Astrocyte of the cerebellum (primary cell): ENCODE data around the gene BRF1.

ENCODE experiments used
- DNase-seq: peaks from one replicate; pipeline ENCODE4 v3.0.0-alpha.2; 2011; ENCODE audit warnings: low read depth
- H3K4me3 ChIP-seq: 2 replicates; pipeline ENCODE4 v1.5.1; 2011; ENCODE audit warnings: mild to moderate bottlenecking, low read depth, low read length, moderate library complexity
- CTCF ChIP-seq: IDR thresholded peaks from 2 replicates; pipeline ENCODE4 v1.5.1; 2012; ENCODE audit warnings: low read length, low read depth, moderate library complexity, mild to moderate bottlenecking; ENCODE audit errors: missing control alignments
- in situ Hi-C: cut with HindIII; loops from 2 replicates; pipeline ENCODE4 v1.10.0; 2017; ENCODE audit warnings: low sequenced_read_pairs

The BRF1 gene

GRCh38 chr14:105287249-105288102, 13.3 kb downstream of the BRF1 start:
- TF ChIP-seq CTCF = no peak
- H3K4me3 ChIP-seq = no peak overlapping the region
- in situ Hi-C loops = loop anchor here (25.0 kb wide), 1 partner anchor 100 kb away; the partner anchor contains the start of gene NUDT14
- DNase-seq = no peak

GRCh38 chr14:105286759-105287144, 14.0 kb downstream of the BRF1 start:
- no peak for TF ChIP-seq CTCF
- in situ Hi-C loops = loop anchor here (25.0 kb wide), 1 partner anchor 99 kb away; the partner anchor contains the start of gene NUDT14
- DNase-seq = no peak
- no peak overlapping the region for H3K4me3 ChIP-seq

- no peak overlapping the region for H3K4me3 ChIP-seq
- no peak for TF ChIP-seq CTCF
- in situ Hi-C loops = loop anchor here (25.0 kb wide), 1 partner anchor 98 kb away; the partner anchor contains the start of gene NUDT14
- no peak for DNase-seq
These were observed 15.6 kb downstream of the BRF1 start for GRCh38 chr14:105285174-105285573.

- TF ChIP-seq CTCF = no peak
- DNase-seq = no peak
- no peak overlapping the region for H3K4me3 ChIP-seq
- in situ Hi-C loops = loop anchor here (25.0 kb wide), 1 partner anchor 97 kb away; the partner anchor contains the start of gene NUDT14
These were observed 16.9 kb downstream of the BRF1 start for GRCh38 chr14:105283899-105284298.

- no peak overlapping the region for H3K4me3 ChIP-seq
- in situ Hi-C loops = loop anchor here (25.0 kb wide), 1 partner anchor 96 kb away; the partner anchor contains the start of gene NUDT14
- DNase-seq = no peak
- no peak for TF ChIP-seq CTCF
These were observed 17.8 kb downstream of the BRF1 start for GRCh38 chr14:105283028-105283427.

GRCh38 chr14:105282098-105282725, 18.6 kb downstream of the BRF1 start:
- DNase-seq = no peak
- in situ Hi-C loops = loop anchor here (25.0 kb wide), 1 partner anchor 95 kb away; the partner anchor contains the start of gene NUDT14
- H3K4me3 ChIP-seq = no peak overlapping the region
- no peak for TF ChIP-seq CTCF
